A549 (cell line): Measurements from ENCODE around the gene FGFBP2. TPM values are rescaled to one million over a fixed set of nuclear protein-coding genes. Genes with fewer than 3 reads are reported as not detected.

Source experiments
- ATAC-seq, 2 experiments: fragments of 200-7000 bp in 1 of 2; fragments of >200 bp in 1 of 2; cut with Nextera tagmentation in 1 of 2; cut with Tn5 transposase in 1 of 2; 3 replicates each; pipeline versions ENCODE4 v1.8.0 to v1.9.1; 2018 to 2020; ENCODE audit warnings: mild to moderate bottlenecking in 1 of 2, moderate library complexity in 1 of 2
- CTCF ChIA-PET: fragments of 300-600 bp; sonication (Branson Sonifier 250); formaldehyde crosslinking; extraction: SDS; loops from one replicate; lab custom pipeline; 2021; ENCODE audit warnings: antibody characterized with exemption, inconsistent platforms; lab: Yijun Ruan, JAX
- POLR2A ChIA-PET: fragments of 350-600 bp; formaldehyde crosslinking; extraction: SDS; loops from one replicate; lab custom pipeline; 2021; ENCODE audit warnings: antibody characterized with exemption, inconsistent platforms; lab: Yijun Ruan, JAX
- DNase-seq, 2 experiments: peaks; one replicate each; pipeline versions ENCODE4 v3.0.0 to v3.0.0-alpha.2; 2011 to 2016; ENCODE audit warnings: low read depth in 1 of 2, low spot score in 1 of 2
- FAIRE-seq: peaks from 2 replicates; lab custom pipeline; 2011; peaks lifted over from hg19 to GRCh38; lab: Jason Lieb, UNC
- H3K27ac ChIP-seq, 2 experiments: fragments of >200 bp; sonication (Bioruptor Twin); formaldehyde crosslinking; 3 replicates each; pipeline ENCODE4 v1.5.1; 2016 to 2017
- H3K4me1 ChIP-seq: fragments of >200 bp; sonication (Bioruptor Twin); formaldehyde crosslinking; 3 replicates; pipeline ENCODE4 v1.6.1; 2016
- H3K4me2 ChIP-seq: fragments of >200 bp; sonication (Bioruptor Twin); formaldehyde crosslinking; 3 replicates; pipeline ENCODE4 v1.6.1; 2016
- H3K4me3 ChIP-seq: fragments of >200 bp; sonication (Bioruptor Twin); formaldehyde crosslinking; 3 replicates; pipeline ENCODE4 v1.5.1; 2016
- H3K9me3 ChIP-seq: fragments of >200 bp; sonication (Bioruptor Twin); formaldehyde crosslinking; 3 replicates; pipeline ENCODE4 v1.6.1; 2016
- CEBPB ChIP-seq, 2 experiments: fragments of >200 bp in 1 of 2; sonication (Bioruptor Twin) in 1 of 2; formaldehyde crosslinking in 1 of 2; IDR thresholded peaks; 2 replicates each; pipeline ENCODE4 v1.6.1; 2012 to 2016
- EHF ChIP-seq: fragments of 250-450 bp; sonication (Bioruptor Pico); IDR thresholded peaks from 2 replicates; pipeline ENCODE4 v1.5.0; 2020; ENCODE audit warnings: mild to moderate bottlenecking
- ELK1 ChIP-seq: fragments of 150-350 bp; IDR thresholded peaks from 2 replicates; pipeline ENCODE4 v1.6.1; 2014; ENCODE audit warnings: low read depth, mild to moderate bottlenecking, low read length
- EP300 ChIP-seq, 2 experiments: fragments of >200 bp; sonication (Bioruptor Twin); formaldehyde crosslinking; IDR thresholded peaks; 2 replicates in 1 of 2; 3 replicates in 1 of 2; pipeline ENCODE4 v1.6.1; 2016 to 2017
- ESRRA ChIP-seq: fragments of 150-350 bp; IDR thresholded peaks from 2 replicates; pipeline ENCODE4 v1.6.1; 2014; ENCODE audit warnings: mild to moderate bottlenecking, low read length, borderline replicate concordance
- GATA3 ChIP-seq: IDR thresholded peaks from 2 replicates; pipeline ENCODE4 v1.6.1; 2012; ENCODE audit warnings: borderline replicate concordance
- HOXB13 ChIP-seq: fragments of 250-450 bp; sonication (Bioruptor Pico); IDR thresholded peaks from 2 replicates; pipeline ENCODE4 v1.5.0; 2020; ENCODE audit warnings: low read depth, mild to moderate bottlenecking, moderate library complexity
- HOXB5 ChIP-seq: fragments of 250-450 bp; sonication (Bioruptor Pico); IDR thresholded peaks from 2 replicates; pipeline ENCODE4 v1.5.0; 2020; ENCODE audit warnings: mild to moderate bottlenecking, moderate library complexity
- JUN ChIP-seq, 2 experiments: fragments of >200 bp; sonication (Bioruptor Twin); formaldehyde crosslinking; IDR thresholded peaks; 2 replicates in 1 of 2; 3 replicates in 1 of 2; pipeline ENCODE4 v1.6.1; 2016 to 2017
- KDM1A ChIP-seq: fragments of 200-600 bp; sonication (generic); IDR thresholded peaks from 2 replicates; pipeline ENCODE4 v1.6.1; 2016; ENCODE audit warnings: low read depth, mild to moderate bottlenecking
- MYC ChIP-seq: IDR thresholded peaks from 2 replicates; pipeline ENCODE4 v1.6.1; 2012; ENCODE audit warnings: mild to moderate bottlenecking, inconsistent platforms, low read length, improper control_type of control experiment, borderline replicate concordance
- NR3C1 ChIP-seq: fragments of >200 bp; sonication (Bioruptor Twin); formaldehyde crosslinking; IDR thresholded peaks from 3 replicates; pipeline ENCODE4 v1.6.1; 2017
- PBX3 ChIP-seq: IDR thresholded peaks from 2 replicates; pipeline ENCODE4 v1.6.1; 2012
- POLR2AphosphoS2 ChIP-seq: conservative IDR thresholded peaks from 2 replicates; pipeline ENCODE4 v1.6.1; 2012; ENCODE audit warnings: low read length, improper control_type of control experiment, inconsistent platforms
- RAD21 ChIP-seq, 2 experiments: fragments of >200 bp in 1 of 2; sonication (Bioruptor Twin) in 1 of 2; formaldehyde crosslinking in 1 of 2; IDR thresholded peaks in 1 of 2; conservative IDR thresholded peaks in 1 of 2; 2 replicates in 1 of 2; 3 replicates in 1 of 2; pipeline ENCODE4 v1.6.1; 2012 to 2018; ENCODE audit warnings: inconsistent platforms in 1 of 2
- RFX5 ChIP-seq: fragments of 450-650 bp; IDR thresholded peaks from 2 replicates; pipeline ENCODE4 v1.7.1; 2014; ENCODE audit warnings: antibody characterized with exemption, mild to moderate bottlenecking, moderate library complexity
- SREBF2 ChIP-seq: fragments of 450-650 bp; IDR thresholded peaks from 2 replicates; pipeline ENCODE4 v1.6.1; 2014; ENCODE audit warnings: mild to moderate bottlenecking, moderate library complexity
- TFCP2L1 ChIP-seq: fragments of 250-450 bp; sonication (Bioruptor Pico); IDR thresholded peaks from 2 replicates; pipeline ENCODE4 v1.5.0; 2021; ENCODE audit warnings: mild to moderate bottlenecking
- TP53 ChIP-seq: fragments of 250-450 bp; sonication (Bioruptor Pico); IDR thresholded peaks from 2 replicates; pipeline ENCODE4 v1.5.0; 2021; ENCODE audit warnings: mild to moderate bottlenecking, moderate library complexity
- USF2 ChIP-seq: fragments of 450-650 bp; IDR thresholded peaks from 2 replicates; pipeline ENCODE4 v1.6.1; 2014; ENCODE audit warnings: antibody characterized with exemption
- WGBS: methylation state at CpG from one replicate; pipeline ENCODE4 v1.1.6; 2017; ENCODE audit errors: missing lambda C conversion rate; 5-methylcytosine and 5-hydroxymethylcytosine counted together
- polyA plus RNA-seq, 4 experiments: library from polyadenylated mRNA; depleted of rRNA in 3 of 4; stranded (reverse); fragments of >200 nt; fragmentation: RNase III in 1 of 4; extraction: RNeasy Plus Mini Kit Qiagen cat#74134 plus additional on column Dnase treatment in 1 of 4; gene quantifications; 2 replicates in 3 of 4; 3 replicates in 1 of 4; pipeline ENCODE4 v1.2.3, GENCODE V29; 2011 to 2017
- TF ChIP-seq, protein P1 (sequence below): fragments of 250-450 bp; sonication (Bioruptor Pico); IDR thresholded peaks from 2 replicates; pipeline ENCODE4 v1.5.0; 2020; ENCODE audit warnings: low read depth, mild to moderate bottlenecking, moderate library complexity
- TF ChIP-seq, protein P2 (sequence below): fragments of >200 bp; sonication (Bioruptor Twin); formaldehyde crosslinking; IDR thresholded peaks from 3 replicates; pipeline ENCODE4 v1.5.1; 2016
- TF ChIP-seq, protein P3 (sequence below): fragments of 250-450 bp; sonication (Bioruptor Pico); IDR thresholded peaks from 2 replicates; pipeline ENCODE4 v1.5.0; 2021; ENCODE audit warnings: mild to moderate bottlenecking, moderate library complexity, borderline replicate concordance

FGFBP2 gene
- polyA plus RNA-seq, 2 of the 4 experiments (the other 2 are of a cell fraction): not detected

- no peaks in the 10 kb centered on the region for H3K4me1 ChIP-seq
- CTCF ChIA-PET: interaction anchor here (1.2 to 2.5 kb wide), 4 partner anchors 15 to 492 kb away, joined by 3 to 9 read pairs (median 6); no protein-coding TSS in a partner anchor
- ATAC-seq: 0 out of 6 replicates have a peak, but pooled peaks of 1 of the 2 experiments have one; percentile 19
- no peak overlapping the region for H3K27ac ChIP-seq
- POLR2A ChIA-PET: no interaction called here
- FAIRE-seq: no peak
- DNase-seq: no peak
- WGBS: 52% methylated on average over 9 of the region's 9 CpGs
- no peak overlapping the region for H3K4me3 ChIP-seq
- TF ChIP-seq JUN (IDR thresholded peaks at IDR 0.05): no peak
- TF ChIP-seq NR3C1: no peak
- H3K9me3 ChIP-seq: 0 out of 3 replicates have a peak, but pooled peaks cover 2% of the 10 kb centered on the region
- H3K4me2 ChIP-seq: no peak overlapping the region
Measured at GRCh38 chr4:15971068-15971801, 8.3 kb upstream of the FGFBP2 start.

- no peak for FAIRE-seq
- no peaks in the 10 kb centered on the region for H3K4me1 ChIP-seq
- 0 out of 3 replicates have a peak, but pooled peaks cover 3% of the 10 kb centered on the region for H3K9me3 ChIP-seq
- no peak for DNase-seq
- no peak overlapping the region for H3K4me3 ChIP-seq
- 66% methylated on average over 10 of the region's 11 CpGs for WGBS
- H3K4me2 ChIP-seq: no peak overlapping the region
- ATAC-seq: no peak
- ChIA-PET POLR2A (no interaction called here), CTCF (interaction anchor here (2.5 kb wide), 1 partner anchor 32 kb away, joined by 9 read pairs; no protein-coding TSS in a partner anchor)
- TF ChIP-seq EHF (CRISPR knock-in tag) (no peak), EP300 (IDR thresholded peaks at IDR 0.05) (no peak), RAD21 (conservative IDR thresholded peaks at IDR 0.05 in 1 of 2, IDR thresholded peaks at IDR 0.05 in 1 of 2) (no peak), JUN (IDR thresholded peaks at IDR 0.05) (no peak), GATA3 (no peak), ELK1 (no peak), TFCP2L1 (no peak), ESRRA (no peak), POLR2AphosphoS2 (no peak), MYC (no peak)
- TF ChIP-seq, protein P1, sequence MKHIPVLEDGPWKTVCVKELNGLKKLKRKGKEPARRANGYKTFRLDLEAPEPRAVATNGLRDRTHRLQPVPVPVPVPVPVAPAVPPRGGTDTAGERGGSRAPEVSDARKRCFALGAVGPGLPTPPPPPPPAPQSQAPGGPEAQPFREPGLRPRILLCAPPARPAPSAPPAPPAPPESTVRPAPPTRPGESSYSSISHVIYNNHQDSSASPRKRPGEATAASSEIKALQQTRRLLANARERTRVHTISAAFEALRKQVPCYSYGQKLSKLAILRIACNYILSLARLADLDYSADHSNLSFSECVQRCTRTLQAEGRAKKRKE (CRISPR knock-in tag): no peak
- TF ChIP-seq, protein P2, sequence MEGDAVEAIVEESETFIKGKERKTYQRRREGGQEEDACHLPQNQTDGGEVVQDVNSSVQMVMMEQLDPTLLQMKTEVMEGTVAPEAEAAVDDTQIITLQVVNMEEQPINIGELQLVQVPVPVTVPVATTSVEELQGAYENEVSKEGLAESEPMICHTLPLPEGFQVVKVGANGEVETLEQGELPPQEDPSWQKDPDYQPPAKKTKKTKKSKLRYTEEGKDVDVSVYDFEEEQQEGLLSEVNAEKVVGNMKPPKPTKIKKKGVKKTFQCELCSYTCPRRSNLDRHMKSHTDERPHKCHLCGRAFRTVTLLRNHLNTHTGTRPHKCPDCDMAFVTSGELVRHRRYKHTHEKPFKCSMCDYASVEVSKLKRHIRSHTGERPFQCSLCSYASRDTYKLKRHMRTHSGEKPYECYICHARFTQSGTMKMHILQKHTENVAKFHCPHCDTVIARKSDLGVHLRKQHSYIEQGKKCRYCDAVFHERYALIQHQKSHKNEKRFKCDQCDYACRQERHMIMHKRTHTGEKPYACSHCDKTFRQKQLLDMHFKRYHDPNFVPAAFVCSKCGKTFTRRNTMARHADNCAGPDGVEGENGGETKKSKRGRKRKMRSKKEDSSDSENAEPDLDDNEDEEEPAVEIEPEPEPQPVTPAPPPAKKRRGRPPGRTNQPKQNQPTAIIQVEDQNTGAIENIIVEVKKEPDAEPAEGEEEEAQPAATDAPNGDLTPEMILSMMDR: no peak
- H3K27ac ChIP-seq: no peak overlapping the region
Measured at GRCh38 chr4:15968551-15969300, 5.8 kb upstream of the FGFBP2 start.

DNA sequence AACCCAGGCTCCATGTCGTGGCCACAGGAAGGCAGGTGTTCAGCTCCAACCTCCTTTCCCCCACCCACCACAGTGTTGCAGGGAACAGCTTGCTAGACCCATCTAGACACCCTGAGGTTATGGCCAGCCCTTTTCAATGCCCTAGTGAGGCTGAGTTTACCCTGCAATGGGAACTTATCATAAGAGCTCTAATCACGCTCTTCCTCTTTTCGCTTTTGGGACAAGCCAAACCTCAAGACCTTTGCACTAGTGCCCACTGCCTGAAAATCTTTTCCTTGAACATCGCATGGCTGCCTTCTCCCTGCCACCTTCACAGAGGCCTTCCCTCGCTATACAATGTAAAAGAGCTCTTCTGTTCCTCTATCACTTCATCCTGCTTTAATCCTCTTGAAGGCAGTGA, 2.4 kb upstream of the FGFBP2 start:
- Histone ChIP-seq H3K4me2 (no peak overlapping the region), H3K4me3 (no peak overlapping the region), H3K9me3 (0 out of 3 replicates have a peak, but pooled peaks cover 3% of the 10 kb centered on the region), H3K4me1 (no peaks in the 10 kb centered on the region), H3K27ac (no peak overlapping the region)
- no peak for ATAC-seq
- CTCF ChIA-PET: interaction anchor here (0.9 to 6.5 kb wide), 5 partner anchors 9 to 299 kb away, joined by 3 to 58 read pairs (median 9); no protein-coding TSS in a partner anchor
- no peak for DNase-seq
- no peak for FAIRE-seq
- WGBS: 79% methylated on average over 4 of the region's 5 CpGs
- POLR2A ChIA-PET: no interaction called here
- TF ChIP-seq EP300 (IDR thresholded peaks at IDR 0.05) (no peak), TFCP2L1 (no peak), SREBF2 (no peak), TP53 (CRISPR knock-in tag) (no peak), ESRRA (no peak), PBX3 (no peak), HOXB5 (CRISPR knock-in tag) (no peak), CEBPB (IDR thresholded peaks at IDR 0.05) (no peak), KDM1A (no peak), MYC (no peak), RFX5 (no peak), USF2 (no peak), HOXB13 (CRISPR knock-in tag) (no peak)
- TF ChIP-seq, protein P3, sequence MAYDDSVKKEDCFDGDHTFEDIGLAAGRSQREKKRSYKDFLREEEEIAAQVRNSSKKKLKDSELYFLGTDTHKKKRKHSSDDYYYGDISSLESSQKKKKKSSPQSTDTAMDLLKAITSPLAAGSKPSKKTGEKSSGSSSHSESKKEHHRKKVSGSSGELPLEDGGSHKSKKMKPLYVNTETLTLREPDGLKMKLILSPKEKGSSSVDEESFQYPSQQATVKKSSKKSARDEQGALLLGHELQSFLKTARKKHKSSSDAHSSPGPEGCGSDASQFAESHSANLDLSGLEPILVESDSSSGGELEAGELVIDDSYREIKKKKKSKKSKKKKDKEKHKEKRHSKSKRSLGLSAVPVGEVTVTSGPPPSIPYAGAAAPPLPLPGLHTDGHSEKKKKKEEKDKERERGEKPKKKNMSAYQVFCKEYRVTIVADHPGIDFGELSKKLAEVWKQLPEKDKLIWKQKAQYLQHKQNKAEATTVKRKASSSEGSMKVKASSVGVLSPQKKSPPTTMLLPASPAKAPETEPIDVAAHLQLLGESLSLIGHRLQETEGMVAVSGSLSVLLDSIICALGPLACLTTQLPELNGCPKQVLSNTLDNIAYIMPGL (CRISPR knock-in tag): no peak
